SIG-M5 (cell line): ENCODE measurements around the gene TJP3.
"Not testable (repeated sequence)": the region's sequence is repeated elsewhere in the genome, so short reads cannot be mapped to it uniquely, and the experiment has no call there.

Source experiments
- DNase-seq: peaks from one replicate; lab custom pipeline; 2025; lab: John Stamatoyannopoulos, UW

Gene TJP3

DNA sequence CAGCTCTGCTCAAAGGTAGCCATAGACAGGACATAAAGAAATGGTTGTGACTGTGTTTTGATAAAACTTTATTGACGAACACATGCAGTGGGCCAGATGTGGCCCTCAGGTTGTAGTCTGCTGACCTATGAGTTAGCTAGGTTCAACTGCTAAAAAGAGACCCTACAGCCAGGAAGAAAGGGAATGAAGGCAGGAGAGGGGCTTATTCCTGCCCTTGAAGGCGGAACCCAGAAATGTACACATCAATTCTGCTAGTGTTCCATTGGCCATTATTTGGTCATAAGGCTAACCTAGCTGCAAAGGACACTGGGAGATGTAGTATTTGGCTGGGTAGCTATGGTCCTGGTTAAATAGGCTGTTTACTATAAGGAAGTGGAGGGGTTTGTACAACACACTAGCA lies 35.3 kb downstream of the TJP3 start:
- no peak for DNase-seq

DNA sequence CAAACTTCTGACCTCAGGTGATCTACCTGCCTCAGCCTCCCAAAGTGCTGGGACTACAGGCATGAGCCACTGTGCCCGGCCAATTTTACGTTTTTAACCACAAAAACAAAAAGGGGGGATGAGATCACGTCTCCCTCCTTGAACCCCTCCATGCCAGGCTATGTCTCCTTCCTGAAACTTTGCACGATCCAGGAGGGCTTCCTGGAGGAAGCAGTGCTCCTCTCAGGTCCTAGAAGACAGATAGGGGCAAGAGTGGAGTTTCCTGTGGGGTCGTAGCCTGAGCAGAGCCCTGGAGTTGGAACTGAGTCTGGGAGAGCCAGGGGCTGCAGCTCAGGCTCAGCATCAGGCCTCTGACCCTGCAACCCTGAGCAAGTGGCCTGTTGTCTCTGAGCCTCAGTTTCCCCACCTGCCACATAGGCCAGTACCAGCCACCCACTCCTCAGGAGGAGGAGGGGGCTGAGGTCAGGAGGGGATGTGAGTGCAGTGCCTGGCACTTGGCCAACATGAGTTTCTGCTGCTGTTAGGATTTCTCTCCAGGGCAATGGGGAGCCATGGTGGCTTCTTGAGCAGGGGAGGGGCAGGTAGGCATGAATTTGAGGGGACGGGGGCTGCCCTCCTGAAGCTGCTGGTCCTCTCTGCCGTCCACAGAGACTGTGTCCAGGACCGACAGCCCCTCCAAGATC lies 37.3 kb downstream of the TJP3 start:
- DNase-seq: no peak

DNA sequence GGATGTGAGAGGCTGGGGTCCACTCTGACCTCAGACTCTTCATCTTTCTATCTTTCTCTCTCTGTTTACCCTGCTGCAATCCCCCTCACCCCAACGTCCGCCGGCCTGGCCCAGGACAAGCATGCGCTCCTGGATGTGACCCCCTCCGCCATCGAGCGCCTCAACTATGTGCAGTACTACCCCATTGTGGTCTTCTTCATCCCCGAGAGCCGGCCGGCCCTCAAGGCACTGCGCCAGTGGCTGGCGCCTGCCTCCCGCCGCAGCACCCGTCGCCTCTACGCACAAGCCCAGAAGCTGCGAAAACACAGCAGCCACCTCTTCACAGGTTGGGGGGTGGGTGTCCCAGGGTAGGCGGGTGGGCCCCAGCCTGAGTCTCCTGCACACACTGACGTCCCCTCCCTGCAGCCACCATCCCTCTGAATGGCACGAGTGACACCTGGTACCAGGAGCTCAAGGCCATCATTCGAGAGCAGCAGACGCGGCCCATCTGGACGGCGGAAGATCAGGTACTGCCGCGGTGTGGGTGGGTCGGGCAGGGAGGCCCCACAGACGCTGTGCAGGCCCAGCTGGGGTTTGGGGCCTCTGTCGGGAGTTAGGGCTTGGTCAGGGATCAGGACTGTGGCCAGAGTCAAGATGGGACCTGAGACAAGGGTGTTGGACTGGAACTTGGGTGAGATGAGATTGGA lies 38.3 kb downstream of the TJP3 start:
- no peak for DNase-seq

DNA sequence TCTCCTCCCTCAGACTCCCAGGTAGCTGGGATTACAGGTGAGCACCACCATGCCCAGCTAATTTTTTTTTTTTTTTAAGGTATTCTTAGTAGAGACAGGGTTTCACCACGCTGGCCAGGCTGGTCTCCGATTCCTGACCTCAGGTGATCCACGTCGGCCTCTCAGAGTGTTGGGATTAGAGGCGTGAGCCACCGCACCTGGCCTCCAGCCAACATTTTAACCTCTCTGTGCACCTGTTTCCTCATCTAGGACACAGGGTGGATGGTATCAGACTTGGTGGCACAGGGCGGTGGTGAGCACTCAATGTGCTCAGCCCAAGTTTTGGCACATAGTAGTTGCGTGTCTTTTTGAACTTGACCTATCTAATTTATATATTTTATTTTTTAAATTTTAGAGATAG lies 40.8 kb downstream of the TJP3 start:
- DNase-seq: no peak

DNA sequence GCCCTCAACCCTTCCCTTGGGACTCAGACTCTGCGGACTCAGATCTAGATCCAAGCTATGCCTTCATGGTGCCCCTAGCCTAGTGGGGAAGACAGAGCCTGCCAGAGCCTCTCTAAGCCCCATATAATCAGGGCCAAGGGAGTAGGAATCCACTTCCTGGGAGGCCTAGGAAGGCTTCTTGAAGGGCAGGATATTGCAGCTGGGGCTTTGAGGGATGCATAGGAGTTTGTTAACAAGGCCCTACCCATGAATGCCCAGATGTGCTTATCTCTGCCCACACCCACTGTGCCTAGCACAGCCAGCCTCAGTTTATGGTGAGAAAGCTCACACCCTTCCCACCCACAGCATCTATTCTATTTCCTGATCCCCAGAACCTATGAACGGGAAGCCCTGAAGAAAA lies 42.0 kb downstream of the TJP3 start:
- no peak for DNase-seq

DNA sequence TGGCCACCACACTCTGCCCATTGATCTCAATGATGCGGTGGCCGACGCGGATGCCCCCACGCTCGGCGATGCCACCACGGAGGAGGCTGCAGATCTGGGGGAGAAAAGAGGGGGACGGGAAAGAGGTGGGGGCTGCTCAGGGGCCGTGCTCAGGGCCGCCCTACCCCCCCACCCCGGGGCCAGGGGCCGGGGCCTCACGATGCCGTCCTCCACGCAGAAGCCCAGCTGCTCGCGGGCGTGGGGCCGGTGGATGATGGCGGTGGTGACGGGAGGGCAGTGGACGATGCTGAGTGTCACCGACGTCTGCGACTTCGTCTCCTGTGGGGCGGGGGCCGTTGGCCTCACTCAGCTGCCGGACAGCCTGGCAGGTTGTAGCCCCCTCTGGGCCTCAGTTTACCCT lies 43.1 kb downstream of the TJP3 start:
- DNase-seq: no peak

DNA sequence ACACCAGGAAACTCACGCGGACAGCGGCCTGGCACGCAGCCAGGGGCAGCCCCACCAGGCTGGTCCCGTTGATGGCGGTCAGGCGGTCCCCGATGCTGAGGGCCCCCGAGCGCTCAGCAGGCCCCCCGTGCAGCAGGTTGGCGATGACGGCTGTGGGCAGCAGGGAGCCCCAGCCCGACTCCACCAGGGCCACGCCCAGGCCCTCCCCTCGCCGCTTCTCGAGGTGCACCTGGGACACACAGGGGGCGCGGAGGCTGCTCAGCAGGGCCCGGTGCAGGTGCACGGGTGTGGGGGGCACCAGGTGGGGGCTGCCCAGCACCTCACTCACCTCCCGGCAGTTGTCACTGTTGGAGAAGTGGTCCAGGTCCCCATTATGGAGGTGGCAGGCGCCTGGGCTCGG lies 44.3 kb downstream of the TJP3 start:
- no peak for DNase-seq

DNA sequence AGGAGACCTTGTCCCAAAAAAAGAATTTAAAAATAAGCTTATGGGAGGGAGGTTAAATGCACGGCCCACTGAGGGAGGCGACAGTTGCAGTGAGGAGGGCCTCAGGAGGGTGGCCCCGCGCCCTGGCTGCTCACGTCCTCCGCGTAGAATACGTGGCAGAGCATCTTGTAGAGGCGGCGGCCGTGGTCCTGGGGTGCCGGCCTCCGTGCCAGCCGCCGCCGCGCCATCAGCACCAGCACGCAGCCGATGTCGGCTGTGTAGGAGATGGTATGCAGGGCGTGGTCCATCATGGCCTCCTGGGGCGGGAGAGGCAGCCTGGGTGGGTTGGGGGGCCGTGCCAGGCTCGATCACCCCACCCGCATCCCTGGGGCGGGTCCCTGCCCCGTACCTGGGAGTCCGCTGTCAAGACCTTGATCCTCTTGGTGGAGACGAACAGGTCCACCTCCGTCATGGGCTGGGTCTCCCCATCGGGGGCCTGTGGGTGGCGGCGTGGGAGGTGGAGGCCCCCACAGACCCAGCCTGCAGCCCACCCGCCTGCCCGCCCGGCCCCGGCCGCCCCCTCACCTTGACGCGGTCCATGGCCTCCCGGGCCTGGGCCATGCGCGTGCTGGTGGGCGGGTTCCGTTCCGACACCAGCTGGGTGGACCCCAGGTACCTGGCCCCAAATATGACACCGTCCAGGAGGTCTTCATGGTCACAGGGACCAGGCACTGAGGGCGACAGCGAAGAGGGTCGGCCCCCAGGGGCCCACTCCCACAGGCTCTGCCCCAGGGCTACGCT lies 45.6 kb downstream of the TJP3 start:
- DNase-seq: no peak

DNA sequence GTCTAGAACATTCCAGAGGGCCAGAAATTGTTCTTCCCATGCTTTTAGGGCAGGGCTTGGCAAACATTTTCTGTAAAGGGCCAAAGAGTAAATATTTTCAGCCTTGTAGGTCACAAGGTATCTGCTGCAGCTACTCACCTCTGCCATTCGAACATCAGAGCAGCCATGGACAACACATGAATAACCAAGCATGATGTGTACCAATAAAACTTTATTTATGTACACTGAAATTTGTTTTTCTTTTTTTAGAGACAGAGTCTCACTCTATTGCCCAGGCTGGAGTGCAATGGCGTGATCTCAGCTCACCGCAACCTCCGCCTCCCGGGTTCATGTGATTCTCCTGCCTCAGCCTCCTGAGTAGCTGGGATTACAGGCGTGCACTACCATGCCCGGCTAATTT lies 49.5 kb downstream of the TJP3 start:
- DNase-seq: not testable (repeated sequence)

DNA sequence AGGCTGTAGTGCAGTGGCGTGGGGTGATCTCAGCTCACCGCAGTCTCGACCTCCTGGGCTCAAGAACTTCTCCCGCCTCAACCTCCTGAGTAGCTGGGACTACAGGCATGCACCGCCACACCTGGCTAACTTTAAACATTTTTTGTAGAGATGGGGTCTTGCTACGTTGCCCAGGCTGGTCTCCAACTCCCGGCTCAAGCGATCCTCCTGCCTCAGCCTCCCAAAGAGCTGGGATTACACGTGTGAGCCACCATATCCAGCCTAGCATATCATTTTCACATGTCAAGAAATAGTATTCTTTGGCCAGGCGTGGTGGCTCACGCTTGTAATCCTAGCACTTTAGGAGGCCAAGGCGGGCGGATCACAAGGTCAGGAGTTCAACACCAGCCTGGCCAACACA lies 50.1 kb downstream of the TJP3 start:
- not testable (repeated sequence) for DNase-seq

DNA sequence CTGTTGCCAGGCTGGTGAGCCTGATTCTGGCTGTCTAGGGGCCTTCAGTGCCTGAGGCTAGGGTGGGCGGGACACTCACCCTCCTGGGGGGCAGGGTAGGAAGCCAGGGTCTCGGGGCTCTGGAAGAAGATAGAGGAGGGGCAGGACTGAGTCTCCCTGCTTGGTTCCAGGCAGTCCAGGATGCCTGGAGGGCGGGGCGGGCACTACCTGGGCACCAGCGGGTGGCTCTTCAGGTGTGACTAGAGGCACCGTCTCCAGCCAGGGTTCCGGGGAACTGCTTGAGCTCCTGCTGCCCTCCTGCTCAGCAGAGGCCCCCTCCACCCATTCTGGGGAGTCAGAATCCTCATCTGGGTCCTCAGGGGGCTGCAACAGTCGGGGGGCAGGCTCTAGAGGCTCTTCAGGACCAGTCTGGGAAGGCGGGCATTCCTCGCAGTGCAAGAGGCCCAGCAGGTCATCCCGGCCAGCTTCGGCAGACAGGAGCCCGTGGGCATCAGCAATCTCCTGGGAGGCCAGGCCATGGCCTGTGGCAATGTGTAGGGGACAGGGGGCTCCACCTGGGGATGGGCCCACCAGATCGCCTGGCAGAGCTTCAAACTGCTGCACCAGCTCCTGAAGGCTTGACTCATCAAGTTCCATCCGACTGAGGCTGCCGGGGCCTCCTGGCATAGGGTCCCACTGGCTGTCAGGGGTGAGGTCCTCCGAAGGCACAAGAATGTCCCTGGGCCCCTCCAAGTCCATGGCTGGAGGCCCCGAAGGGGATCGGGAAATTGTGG lies 51.5 kb downstream of the TJP3 start:
- DNase-seq: no peak

DNA sequence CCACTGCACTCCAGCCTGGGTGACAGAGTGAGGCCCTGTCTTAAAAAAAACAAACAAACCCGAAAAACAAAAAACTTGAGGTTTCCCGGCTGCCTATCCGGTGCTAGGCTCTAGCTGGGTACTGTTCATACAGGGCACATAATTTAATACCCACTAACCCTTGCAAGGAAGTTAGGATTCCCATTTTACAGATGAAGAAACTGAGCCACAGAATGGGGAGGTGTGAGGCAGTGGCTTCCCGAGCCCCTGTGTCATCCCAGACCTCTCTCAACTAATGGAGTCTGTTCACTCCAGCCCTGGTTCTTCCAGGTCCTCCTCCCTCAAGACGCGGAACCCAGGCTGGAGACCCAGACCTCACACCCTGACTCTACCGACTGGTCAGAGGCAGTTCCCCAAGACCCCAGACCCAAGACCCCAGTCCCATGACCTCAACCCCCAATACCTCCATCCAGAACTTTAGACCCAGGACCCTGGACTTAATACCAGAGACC lies 52.7 kb downstream of the TJP3 start:
- DNase-seq: no peak

DNA sequence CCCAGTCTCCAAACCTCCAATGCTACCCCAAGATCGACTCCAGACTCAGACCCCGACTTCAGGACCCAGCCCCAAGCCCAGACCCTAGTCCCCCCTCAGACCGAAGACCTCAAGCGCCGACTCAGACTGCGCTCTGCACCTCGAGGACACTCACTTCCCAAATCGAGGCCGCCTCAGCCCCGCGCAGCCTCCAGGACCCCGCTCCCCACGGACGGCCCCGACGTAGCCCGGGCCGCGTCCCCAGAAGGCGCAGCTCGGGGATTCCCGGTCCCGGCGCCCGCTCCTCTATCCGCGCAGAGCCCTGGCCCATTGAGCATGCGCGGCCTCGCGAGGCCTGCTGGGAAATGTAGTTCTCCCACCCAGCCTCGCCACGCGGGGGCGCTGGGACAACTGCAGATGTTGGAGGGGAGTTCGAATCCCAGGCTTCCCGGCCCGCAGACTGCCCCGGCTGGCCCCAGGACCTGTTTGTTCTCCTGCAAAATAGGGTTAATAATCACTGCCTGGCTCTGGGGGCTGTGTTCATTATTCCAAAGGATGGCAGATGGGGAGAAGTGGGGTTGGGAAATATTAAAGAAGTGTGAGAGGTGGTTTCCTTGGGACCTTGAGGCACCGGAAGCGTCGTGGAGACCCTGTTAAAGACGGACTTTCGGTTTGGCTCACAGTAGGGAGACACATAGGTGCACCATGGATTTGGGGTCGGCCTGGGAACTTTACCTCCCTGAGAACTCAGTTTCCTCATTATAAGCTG lies 53.4 kb downstream of the TJP3 start, which contains the start of gene APBA3:
APBA3 (minus strand) TSS at position 311 of the 748 bp plus-strand sequence. CDS start 1,428 bp downstream, outside the sequence.
- DNase-seq: no peak

DNA sequence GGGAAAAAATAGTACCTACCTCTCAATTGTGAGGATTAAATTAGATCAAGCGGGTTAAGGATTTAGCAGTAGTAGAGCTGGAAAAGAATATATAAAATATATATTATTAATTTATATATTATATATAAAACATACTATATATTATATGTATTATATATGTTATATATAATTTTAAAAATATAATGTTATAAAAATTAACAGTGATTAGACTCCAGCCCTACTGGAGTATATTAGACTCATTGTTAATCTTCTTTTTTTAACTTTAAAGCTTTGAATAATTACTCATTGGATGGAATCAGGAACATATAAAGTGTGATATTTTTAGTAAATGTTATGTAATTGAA lies 53.9 kb downstream of the TJP3 start:
- DNase-seq: no peak

DNA sequence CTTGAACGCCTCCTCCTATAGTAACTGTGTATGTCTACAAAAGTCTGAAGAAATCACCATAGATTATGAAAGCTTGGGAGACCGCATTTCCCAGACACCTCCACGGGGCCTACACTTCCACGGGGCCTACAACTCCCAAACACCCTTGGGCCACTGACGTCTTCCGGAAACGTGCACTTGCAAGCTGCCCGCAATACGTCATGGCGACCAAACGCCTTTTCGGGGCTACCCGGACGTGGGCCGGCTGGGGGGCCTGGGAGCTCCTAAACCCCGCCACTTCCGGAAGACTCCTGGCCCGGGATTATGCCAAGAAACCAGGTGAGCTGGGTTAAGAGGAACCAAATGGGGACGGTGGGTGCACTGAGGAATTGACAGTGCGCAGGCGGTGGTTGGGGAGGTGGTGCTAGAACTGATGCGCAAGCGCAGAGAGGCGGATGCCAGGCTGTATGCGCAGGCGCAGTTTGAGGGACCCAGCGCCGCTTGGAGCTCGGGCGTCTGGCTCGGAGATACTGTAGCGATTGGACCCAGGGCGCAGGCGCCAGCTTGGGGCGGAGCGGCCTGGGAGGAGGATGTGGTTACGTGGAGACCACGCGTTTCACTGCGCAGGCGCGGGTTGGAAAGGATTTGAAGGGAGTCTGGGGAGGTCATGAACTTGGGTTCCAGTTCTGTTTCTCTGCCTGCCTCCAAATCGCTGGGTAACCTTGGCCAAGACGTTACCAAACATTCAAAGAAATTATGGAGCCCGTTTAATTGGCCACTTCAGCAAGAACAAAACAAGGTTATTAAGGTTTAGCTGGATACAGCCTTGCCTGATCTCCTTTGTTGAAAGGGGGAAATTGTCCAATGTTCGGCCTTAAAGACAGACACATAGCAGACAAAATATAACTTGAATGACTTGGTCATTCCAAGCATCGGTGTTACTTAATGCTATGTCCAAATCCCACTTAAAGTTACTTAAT lies 54.6 kb downstream of the TJP3 start, which contains the start of gene MRPL54:
MRPL54 (plus strand) TSS at position 182 of the 959 bp plus-strand sequence; CDS start at position 201, 19 bp downstream.
- peak; percentile 98 for DNase-seq

DNA sequence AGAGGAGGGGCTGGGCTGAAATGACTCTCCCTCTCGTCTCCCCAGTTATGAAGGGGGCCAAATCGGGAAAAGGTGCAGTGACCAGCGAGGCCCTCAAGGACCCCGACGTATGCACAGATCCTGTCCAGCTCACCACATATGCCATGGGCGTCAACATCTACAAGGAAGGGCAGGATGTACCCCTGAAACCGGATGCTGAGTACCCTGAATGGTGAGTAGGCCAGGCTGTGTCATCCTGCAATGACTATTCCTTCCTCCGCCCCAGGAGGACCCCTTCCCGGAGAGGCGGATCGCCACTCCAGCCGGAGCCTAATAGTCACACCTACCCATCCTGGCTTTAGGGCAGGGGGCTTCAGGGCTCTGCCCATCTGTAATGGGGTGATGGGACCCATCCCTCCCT lies 56.9 kb downstream of the TJP3 start:
- no peak for DNase-seq

DNA sequence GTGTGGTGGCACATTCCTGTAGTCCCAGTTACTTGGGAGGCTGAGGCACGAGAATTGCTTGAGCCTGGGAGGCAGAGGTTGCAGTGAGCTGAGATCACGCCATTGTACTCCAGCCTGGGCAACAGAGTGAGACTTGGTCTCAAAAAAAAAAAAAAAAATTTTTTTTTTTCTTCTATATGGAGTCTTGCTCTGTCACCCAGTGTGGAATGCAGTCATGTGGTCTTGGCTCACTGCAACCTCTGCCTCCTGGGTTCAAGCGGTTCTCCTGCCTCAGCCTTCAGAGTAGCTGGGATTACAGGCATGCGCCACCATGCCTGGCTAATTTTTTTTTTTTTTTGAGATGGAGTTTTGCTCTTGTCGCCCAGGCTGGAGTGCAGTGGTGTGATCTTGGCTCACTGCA lies 57.6 kb downstream of the TJP3 start:
- not testable (repeated sequence) for DNase-seq

DNA sequence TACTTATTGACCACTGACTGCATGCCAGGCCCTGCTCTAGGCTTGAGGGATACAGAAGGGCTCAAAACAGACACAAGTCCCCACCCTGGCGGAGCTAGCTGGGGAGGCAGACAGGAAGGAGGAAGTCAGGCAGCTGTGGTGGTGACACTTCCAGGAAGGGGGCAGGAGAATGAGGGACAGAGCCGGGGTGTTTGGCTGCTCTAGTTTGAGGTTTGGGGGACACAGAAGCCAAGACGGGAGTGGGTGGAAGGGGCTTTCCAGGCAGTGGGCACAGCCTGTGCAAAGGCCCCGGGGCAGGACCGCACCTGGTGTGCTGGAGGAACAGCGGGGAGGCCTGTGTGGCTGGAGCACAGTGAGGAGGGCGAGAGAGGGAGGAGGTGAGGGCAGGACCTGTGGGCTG lies 58.3 kb downstream of the TJP3 start:
- DNase-seq: no peak

DNA sequence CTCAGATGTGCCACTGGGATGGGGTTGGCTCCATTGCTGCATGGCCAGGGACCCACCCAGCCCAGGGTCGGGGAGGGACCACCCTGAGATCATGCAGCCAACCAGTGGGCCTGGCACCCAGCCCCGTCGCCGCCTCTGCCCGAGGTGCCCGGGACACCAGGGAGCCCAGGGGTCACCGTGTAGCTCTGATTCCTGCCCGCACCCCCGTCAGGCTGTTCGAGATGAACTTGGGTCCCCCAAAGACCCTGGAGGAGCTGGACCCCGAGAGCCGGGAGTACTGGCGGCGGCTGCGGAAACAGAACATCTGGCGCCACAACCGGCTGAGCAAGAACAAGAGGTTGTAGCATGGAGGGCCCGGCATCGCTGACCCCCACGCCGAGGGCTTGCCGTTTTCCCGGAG lies 58.9 kb downstream of the TJP3 start:
- DNase-seq: no peak
